KMS-11 (cell line): ENCODE data around the gene OPN1LW.
"Not testable (repeated sequence)": the region's sequence is repeated elsewhere in the genome, so short reads cannot be mapped to it uniquely, and the experiment has no call there.

ENCODE experiments used
- H2AFZ ChIP-seq: fragments of 200-600 bp; sonication (generic); 2 replicates; pipeline ENCODE4 v1.6.1; 2016; ENCODE audit warnings: antibody characterized with exemption, mixed run types, low read depth
- H3K27ac ChIP-seq: fragments of 200-600 bp; sonication (generic); 2 replicates; pipeline ENCODE4 v1.6.1; 2016; ENCODE audit warnings: mild to moderate bottlenecking, mixed run types
- H3K27me3 ChIP-seq: fragments of 200-600 bp; sonication (generic); 2 replicates; pipeline ENCODE4 v1.6.1; 2017; ENCODE audit warnings: mild to moderate bottlenecking, low read depth, mixed run types, moderate library complexity; ENCODE audit not compliant: insufficient read depth
- H3K36me3 ChIP-seq: fragments of 200-600 bp; sonication (generic); 2 replicates; pipeline ENCODE4 v1.6.1; 2017; ENCODE audit warnings: mild to moderate bottlenecking, mixed run types; ENCODE audit not compliant: insufficient read depth
- H3K4me1 ChIP-seq: fragments of 200-600 bp; sonication (generic); 2 replicates; pipeline ENCODE4 v1.6.1; 2016; ENCODE audit warnings: mild to moderate bottlenecking, low read depth, mixed run types; ENCODE audit not compliant: poor library complexity, severe bottlenecking
- H3K4me2 ChIP-seq: fragments of 200-600 bp; sonication (generic); 2 replicates; pipeline ENCODE4 v1.7.0; 2016; ENCODE audit warnings: mild to moderate bottlenecking, mixed run types
- H3K4me3 ChIP-seq: fragments of 200-600 bp; sonication (generic); IDR thresholded peaks from 2 replicates; pipeline ENCODE4 v1.6.1; 2017; ENCODE audit warnings: low read depth, low read length, mixed read lengths; ENCODE audit not compliant: insufficient read depth
- H3K79me2 ChIP-seq: fragments of 200-600 bp; sonication (generic); 2 replicates; pipeline ENCODE4 v1.6.1; 2016; ENCODE audit warnings: low read depth, mixed run types; ENCODE audit not compliant: insufficient read depth
- H3K9ac ChIP-seq: fragments of 200-600 bp; sonication (generic); 2 replicates; pipeline ENCODE4 v1.6.1; 2016; ENCODE audit warnings: mild to moderate bottlenecking, mixed run types
- H4K20me1 ChIP-seq: fragments of 200-600 bp; sonication (generic); 2 replicates; pipeline ENCODE4 v1.6.1; 2016; ENCODE audit warnings: mild to moderate bottlenecking, mixed run types; ENCODE audit not compliant: insufficient read depth
- TF ChIP-seq, protein P1 (sequence below): fragments of 200-600 bp; sonication (generic); conservative IDR thresholded peaks from 2 replicates; pipeline ENCODE4 v1.6.1; 2017; ENCODE audit warnings: low read depth, mild to moderate bottlenecking, antibody characterized with exemption, low read length, moderate library complexity, mixed read lengths

OPN1LW gene

GRCh38 chrX:154140742-154141141, 3.3 kb upstream of the OPN1LW start:
- no peaks in the 10 kb centered on the region for H4K20me1 ChIP-seq
- H3K9ac ChIP-seq, result no peak overlapping the region

GRCh38 chrX:154142386-154142785, 1.7 kb upstream of the OPN1LW start:
- H3K27me3 ChIP-seq, result peaks cover 17% of the 10 kb centered on the region; the same call in 1 of the 2 replicates
- H3K36me3 ChIP-seq, result no peaks in the 10 kb centered on the region
- H3K4me2 ChIP-seq, result no peak overlapping the region
- H4K20me1 ChIP-seq, result no peaks in the 10 kb centered on the region
- H3K4me3 ChIP-seq, result no peak overlapping the region
- TF ChIP-seq, protein P1, sequence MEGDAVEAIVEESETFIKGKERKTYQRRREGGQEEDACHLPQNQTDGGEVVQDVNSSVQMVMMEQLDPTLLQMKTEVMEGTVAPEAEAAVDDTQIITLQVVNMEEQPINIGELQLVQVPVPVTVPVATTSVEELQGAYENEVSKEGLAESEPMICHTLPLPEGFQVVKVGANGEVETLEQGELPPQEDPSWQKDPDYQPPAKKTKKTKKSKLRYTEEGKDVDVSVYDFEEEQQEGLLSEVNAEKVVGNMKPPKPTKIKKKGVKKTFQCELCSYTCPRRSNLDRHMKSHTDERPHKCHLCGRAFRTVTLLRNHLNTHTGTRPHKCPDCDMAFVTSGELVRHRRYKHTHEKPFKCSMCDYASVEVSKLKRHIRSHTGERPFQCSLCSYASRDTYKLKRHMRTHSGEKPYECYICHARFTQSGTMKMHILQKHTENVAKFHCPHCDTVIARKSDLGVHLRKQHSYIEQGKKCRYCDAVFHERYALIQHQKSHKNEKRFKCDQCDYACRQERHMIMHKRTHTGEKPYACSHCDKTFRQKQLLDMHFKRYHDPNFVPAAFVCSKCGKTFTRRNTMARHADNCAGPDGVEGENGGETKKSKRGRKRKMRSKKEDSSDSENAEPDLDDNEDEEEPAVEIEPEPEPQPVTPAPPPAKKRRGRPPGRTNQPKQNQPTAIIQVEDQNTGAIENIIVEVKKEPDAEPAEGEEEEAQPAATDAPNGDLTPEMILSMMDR, result no peak
- no peaks in the 10 kb centered on the region for H3K4me1 ChIP-seq
- no peak overlapping the region for H2AFZ ChIP-seq
- no peaks in the 10 kb centered on the region for H3K79me2 ChIP-seq
- no peak overlapping the region for H3K27ac ChIP-seq
- H3K9ac ChIP-seq, result no peak overlapping the region

More at GRCh38 chrX:154140742-154141141, 3.3 kb upstream of the OPN1LW start:
- TF ChIP-seq, protein P1, result no peak
- Histone ChIP-seq H3K4me2 (no peak overlapping the region), H2AFZ (no peak overlapping the region), H3K4me3 (no peak overlapping the region), H3K27ac (no peak overlapping the region), H3K27me3 (peaks cover 23% of the 10 kb centered on the region; the same call in 1 of the 2 replicates), H3K36me3 (no peaks in the 10 kb centered on the region), H3K4me1 (no peaks in the 10 kb centered on the region), H3K79me2 (no peaks in the 10 kb centered on the region)

- Histone ChIP-seq H3K9ac (no peak overlapping the region), H4K20me1 (no peaks in the 10 kb centered on the region), H3K27ac (no peak overlapping the region), H3K4me2 (no peak overlapping the region), H3K4me1 (no peaks in the 10 kb centered on the region), H3K27me3 (peaks cover 17% of the 10 kb centered on the region; the same call in 1 of the 2 replicates), H2AFZ (no peak overlapping the region), H3K36me3 (no peaks in the 10 kb centered on the region), H3K79me2 (no peaks in the 10 kb centered on the region), H3K4me3 (no peak overlapping the region)
- TF ChIP-seq, protein P1, result no peak
These were observed 895 bp upstream of the OPN1LW start for GRCh38 chrX:154142950-154143745.

DNA sequence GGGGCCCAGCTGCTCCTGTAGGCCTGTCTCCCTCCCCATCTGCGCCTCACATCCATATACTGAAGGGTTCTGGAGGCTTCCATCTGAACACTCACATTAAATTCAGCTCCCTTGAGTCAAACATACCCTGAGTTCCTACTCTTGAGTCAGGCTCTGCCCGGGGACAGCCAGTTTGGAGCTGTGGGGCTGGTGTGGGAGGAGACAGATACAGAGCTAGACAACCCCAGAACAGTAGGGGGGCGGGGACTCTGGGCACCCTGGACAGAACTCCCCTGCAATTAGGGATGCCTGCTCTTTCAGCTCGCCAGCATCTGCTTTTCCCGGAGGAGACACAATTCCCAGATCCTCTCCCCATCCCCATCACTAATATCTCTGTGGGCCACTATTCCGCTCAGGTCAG, 7.0 kb downstream of the OPN1LW start:
- not testable (repeated sequence) for H3K79me2 ChIP-seq, H2AFZ ChIP-seq, H3K4me3 ChIP-seq, H4K20me1 ChIP-seq, H3K9ac ChIP-seq, H3K27ac ChIP-seq, H3K36me3 ChIP-seq, H3K4me2 ChIP-seq, H3K27me3 ChIP-seq, H3K4me1 ChIP-seq

DNA sequence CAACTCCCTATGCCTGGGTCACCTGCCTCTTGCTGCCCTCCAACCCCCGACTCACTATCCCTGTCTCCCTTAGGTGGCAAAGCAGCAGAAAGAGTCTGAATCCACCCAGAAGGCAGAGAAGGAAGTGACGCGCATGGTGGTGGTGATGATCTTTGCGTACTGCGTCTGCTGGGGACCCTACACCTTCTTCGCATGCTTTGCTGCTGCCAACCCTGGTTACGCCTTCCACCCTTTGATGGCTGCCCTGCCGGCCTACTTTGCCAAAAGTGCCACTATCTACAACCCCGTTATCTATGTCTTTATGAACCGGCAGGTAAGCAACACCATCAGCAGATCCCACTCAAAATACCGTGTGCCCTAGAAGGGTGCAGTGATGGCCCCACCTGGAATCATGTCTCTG, 12.2 kb downstream of the OPN1LW start:
- not testable (repeated sequence) for H3K27ac ChIP-seq, H2AFZ ChIP-seq, H3K9ac ChIP-seq, H3K4me1 ChIP-seq, H3K79me2 ChIP-seq, H3K4me3 ChIP-seq, H3K36me3 ChIP-seq, H3K27me3 ChIP-seq, H4K20me1 ChIP-seq, H3K4me2 ChIP-seq

- H3K4me2 ChIP-seq, H3K27me3 ChIP-seq, H3K4me1 ChIP-seq, H3K36me3 ChIP-seq, H3K4me3 ChIP-seq, H2AFZ ChIP-seq, H3K9ac ChIP-seq, H4K20me1 ChIP-seq, H3K27ac ChIP-seq, H3K79me2 ChIP-seq: not testable (repeated sequence)
These were observed 13.2 kb downstream of the OPN1LW start for GRCh38 chrX:154157207-154157606.

DNA sequence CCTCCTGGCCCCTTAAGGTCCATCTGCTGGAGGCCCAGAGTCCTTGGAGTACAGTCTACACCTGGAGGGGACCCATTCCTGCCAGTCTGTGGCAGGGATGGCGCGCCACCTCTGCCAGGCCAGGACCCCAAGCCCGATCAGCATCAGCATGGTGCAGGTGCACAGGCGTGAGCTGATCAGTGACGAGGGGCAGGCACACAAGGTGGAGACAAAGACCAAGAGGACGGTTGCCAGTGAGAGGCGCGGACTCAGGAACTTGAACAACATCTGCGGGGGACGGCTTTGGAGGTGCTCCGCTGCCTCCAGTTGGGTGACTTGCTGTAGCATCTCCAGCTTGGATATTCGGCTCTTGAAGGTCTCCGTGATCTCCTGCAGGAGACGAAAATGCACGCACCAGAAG, 15.3 kb downstream of the OPN1LW start:
- H3K4me1 ChIP-seq, H3K27me3 ChIP-seq, H3K79me2 ChIP-seq, H2AFZ ChIP-seq, H3K27ac ChIP-seq, H3K4me3 ChIP-seq, H3K36me3 ChIP-seq, H4K20me1 ChIP-seq, H3K4me2 ChIP-seq, H3K9ac ChIP-seq: not testable (repeated sequence)

DNA sequence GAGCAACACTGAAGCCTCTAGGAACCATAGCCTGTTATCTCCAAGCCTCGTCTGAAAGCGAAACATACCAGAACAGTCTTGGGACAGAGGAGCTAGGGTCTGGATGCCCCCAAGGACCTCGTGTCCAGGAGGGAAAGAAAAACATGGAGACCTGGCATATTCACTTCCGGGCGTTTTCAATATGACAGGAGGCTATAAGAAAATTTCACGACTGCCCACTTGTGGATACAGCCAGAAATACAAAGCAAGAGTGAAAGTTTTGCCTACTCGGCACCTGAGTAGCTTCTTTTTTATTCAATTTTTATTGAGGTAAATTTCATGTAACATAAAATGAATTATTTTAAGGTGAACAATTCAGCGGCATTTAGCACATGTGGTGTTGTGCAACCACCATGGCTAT, 20.9 kb downstream of the OPN1LW start:
- not testable (repeated sequence) for H3K36me3 ChIP-seq, H3K9ac ChIP-seq, H3K4me1 ChIP-seq, H3K79me2 ChIP-seq, H2AFZ ChIP-seq, H3K4me2 ChIP-seq, H4K20me1 ChIP-seq, H3K4me3 ChIP-seq, H3K27me3 ChIP-seq, H3K27ac ChIP-seq
